Activated CD4-positive, CD25-positive, alpha-beta regulatory T cell treated with anti-CD3 and anti-CD28 coated beads, Interleukin-2, amount 50 U/mL, for 16 hours (primary cell): ENCODE measurements around the gene SPTB.
"Not testable (repeated sequence)": the region's sequence is repeated elsewhere in the genome, so short reads cannot be mapped to it uniquely, and the experiment has no call there.

ENCODE experiments used
- DNase-seq: peaks from one replicate; pipeline ENCODE4 v3.0.0-alpha.2; 2020; ENCODE audit warnings: low read depth, low spot score

SPTB gene

GRCh38 chr14:64879635-64880220 lies at the start of gene SPTB:
Gene SPTB, minus strand, starts transcription at chr14:64879907. Its CDS starts 56,813 bp downstream, at chr14:64823094.
- peak; percentile 14 for DNase-seq

- no peak for DNase-seq
These were observed 49.3 kb upstream of the SPTB start for GRCh38 chr14:64929014-64929359.

GRCh38 chr14:64928239-64929013 lies 48.7 kb upstream of the SPTB start:
- no peak for DNase-seq

- DNase-seq = no peak
These were observed 47.3 kb upstream of the SPTB start for GRCh38 chr14:64927031-64927430.

- no peak for DNase-seq
These were observed 46.8 kb upstream of the SPTB start for GRCh38 chr14:64926398-64926995.

GRCh38 chr14:64923015-64923414 lies 43.3 kb upstream of the SPTB start:
- DNase-seq = no peak

GRCh38 chr14:64920465-64920864 lies 40.8 kb upstream of the SPTB start:
- no peak for DNase-seq

- no peak for DNase-seq
These were observed 39.9 kb upstream of the SPTB start for GRCh38 chr14:64919618-64920017.

- DNase-seq = no peak
These were observed 39.5 kb upstream of the SPTB start for GRCh38 chr14:64919215-64919614.

- DNase-seq = no peak
These were observed 38.5 kb upstream of the SPTB start for GRCh38 chr14:64918216-64918615.

GRCh38 chr14:64915797-64916196 lies 36.1 kb upstream of the SPTB start:
- no peak for DNase-seq

GRCh38 chr14:64915029-64915424 lies 35.3 kb upstream of the SPTB start:
- no peak for DNase-seq

- DNase-seq = peak; percentile 94
These were observed 34.7 kb upstream of the SPTB start, which contains the start of gene CHURC1 for GRCh38 chr14:64914237-64915028. Gene CHURC1, plus strand, starts transcription at chr14:64914455. Its CDS starts 41 bp downstream, at chr14:64914496.

- DNase-seq = not testable (repeated sequence)
These were observed 33.8 kb upstream of the SPTB start for GRCh38 chr14:64913477-64913876.

- DNase-seq = no peak
These were observed 32.6 kb upstream of the SPTB start for GRCh38 chr14:64912261-64912660.

- DNase-seq = no peak
These were observed 31.3 kb upstream of the SPTB start for GRCh38 chr14:64910847-64911495.

- no peak for DNase-seq
These were observed 26.3 kb upstream of the SPTB start for GRCh38 chr14:64906022-64906421.

- no peak for DNase-seq
These were observed 20.3 kb upstream of the SPTB start for GRCh38 chr14:64899958-64900357.

GRCh38 chr14:64891839-64892375 lies 12.2 kb upstream of the SPTB start:
- peak; percentile 15 for DNase-seq

- DNase-seq = no peak
These were observed 11.6 kb upstream of the SPTB start for GRCh38 chr14:64891173-64891838.

- no peak for DNase-seq
These were observed 9.6 kb upstream of the SPTB start for GRCh38 chr14:64889352-64889751.
